GM12875 (cell line): ENCODE data around the gene SNX30.

ENCODE experiments used
- H3K4me3 ChIP-seq: one replicate; pipeline ENCODE4 v1.5.1; 2011; ENCODE audit warnings: low read depth, low read length, control low read depth
- CTCF ChIP-seq: IDR thresholded peaks from 2 replicates; pipeline ENCODE4 v1.5.1; 2011; ENCODE audit warnings: low read depth, mild to moderate bottlenecking, control low read depth, inconsistent platforms, low read length, moderate library complexity, borderline replicate concordance; ENCODE audit not compliant: insufficient read depth

The SNX30 gene

GRCh38 chr9:112750016-112750763 is at the start of gene SNX30:
SNX30 (plus strand) TSS chr9:112750760; CDS start chr9:112751002, 242 bp downstream.
- H3K4me3 ChIP-seq = peak within 1 kb of the TSS; percentile 85
- no peak for TF ChIP-seq CTCF

GRCh38 chr9:112703304-112703703 is 47.3 kb upstream of the SNX30 start:
- no peak for TF ChIP-seq CTCF
- no peak overlapping the region for H3K4me3 ChIP-seq

- H3K4me3 ChIP-seq = no peak overlapping the region
- no peak for TF ChIP-seq CTCF
Observed at GRCh38 chr9:112705768-112706427, 44.7 kb upstream of the SNX30 start.

GRCh38 chr9:112711050-112711689 is 39.4 kb upstream of the SNX30 start:
- no peak overlapping the region for H3K4me3 ChIP-seq
- peak; percentile 23; the same call in 1 of the 2 replicates for TF ChIP-seq CTCF

- TF ChIP-seq CTCF = no peak
- no peak overlapping the region for H3K4me3 ChIP-seq
Observed at GRCh38 chr9:112712678-112713077, 37.9 kb upstream of the SNX30 start.

GRCh38 chr9:112717661-112718331 is 32.8 kb upstream of the SNX30 start, which contains the start of gene INIP:
INIP (minus strand) TSS chr9:112718117; CDS start chr9:112716485, 1,632 bp downstream.
- H3K4me3 ChIP-seq = peak within 1 kb of the TSS; percentile 95
- TF ChIP-seq CTCF = no peak
